NCI-H2029 (cell line): ENCODE data around the gene C2CD2L.
"Not testable (repeated sequence)": the region's sequence is repeated elsewhere in the genome, so short reads cannot be mapped to it uniquely, and the experiment has no call there.

Source experiments
- DNase-seq: peaks from one replicate; lab custom pipeline; 2025; lab: John Stamatoyannopoulos, UW

C2CD2L gene

DNA sequence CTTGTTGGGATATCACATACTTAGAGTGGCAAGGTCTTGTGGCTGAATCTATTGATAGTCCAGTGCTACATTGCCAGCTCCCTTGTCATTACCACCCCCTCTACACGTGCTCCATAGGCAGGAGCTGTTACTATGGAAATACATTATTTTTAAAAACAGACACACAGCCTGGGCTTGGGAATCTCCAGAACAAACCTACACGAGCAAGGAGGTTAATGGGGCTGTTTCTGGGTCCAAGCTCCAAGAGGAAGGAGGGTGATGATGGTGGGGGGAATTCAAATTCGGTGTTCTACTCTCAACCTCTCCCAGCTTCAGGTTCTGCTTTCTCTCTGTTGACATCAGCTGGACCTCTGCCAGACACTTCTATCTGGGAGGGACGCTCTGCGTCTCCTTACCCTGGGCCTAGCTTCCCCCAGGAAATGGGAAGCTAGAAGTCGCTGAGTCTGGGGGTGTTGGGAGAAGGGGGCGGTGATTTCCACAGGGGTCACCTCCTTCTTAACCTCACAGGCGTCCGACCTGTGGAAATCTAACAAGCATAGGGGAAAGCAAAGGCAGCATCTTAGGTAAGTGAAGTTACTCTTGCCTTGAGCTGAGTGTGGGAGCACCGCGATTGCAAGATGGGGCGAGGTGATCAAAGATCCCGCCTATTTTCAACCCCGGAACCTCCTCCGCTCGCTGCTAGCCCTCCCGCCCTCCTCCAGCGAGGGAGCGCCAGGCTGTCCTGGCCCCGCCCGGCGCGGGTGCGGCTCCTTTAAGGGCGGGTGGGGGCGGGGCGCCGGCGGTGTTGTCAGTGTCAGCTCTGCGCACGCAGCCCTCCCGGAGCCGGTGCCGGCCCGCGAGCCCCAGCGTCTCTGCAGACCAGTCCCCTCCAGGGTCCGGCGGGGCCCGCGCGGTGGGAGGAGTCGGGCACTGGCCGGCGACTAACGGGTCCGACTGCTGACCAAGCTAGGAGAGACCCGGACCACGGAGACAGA, at the start of gene C2CD2L:
Gene C2CD2L, plus strand, starts transcription at position 781 of the 974 bp plus-strand sequence. CDS start 398 bp downstream, outside the sequence.
- peak; percentile 87 for DNase-seq

DNA sequence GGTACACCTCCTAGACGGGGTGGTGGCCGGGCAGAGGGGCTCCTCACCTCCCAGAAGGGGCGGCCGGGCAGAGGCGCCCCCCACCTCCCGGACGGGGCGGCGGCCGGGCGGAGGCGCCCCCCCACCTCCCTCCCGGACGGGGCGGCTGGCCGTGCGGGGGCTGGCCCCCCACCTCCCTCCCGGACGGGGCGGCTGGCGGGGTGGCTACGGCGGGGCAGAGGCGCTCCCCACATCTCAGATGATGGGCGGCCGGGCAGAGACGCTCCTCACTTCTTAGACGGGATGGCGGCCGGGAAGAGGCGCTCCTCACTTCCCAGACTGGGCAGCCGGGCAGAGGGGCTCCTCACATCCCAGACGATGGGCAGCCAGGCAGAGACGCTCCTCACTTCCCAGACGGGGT, 48.0 kb upstream of the C2CD2L start:
- DNase-seq, result not testable (repeated sequence)

DNA sequence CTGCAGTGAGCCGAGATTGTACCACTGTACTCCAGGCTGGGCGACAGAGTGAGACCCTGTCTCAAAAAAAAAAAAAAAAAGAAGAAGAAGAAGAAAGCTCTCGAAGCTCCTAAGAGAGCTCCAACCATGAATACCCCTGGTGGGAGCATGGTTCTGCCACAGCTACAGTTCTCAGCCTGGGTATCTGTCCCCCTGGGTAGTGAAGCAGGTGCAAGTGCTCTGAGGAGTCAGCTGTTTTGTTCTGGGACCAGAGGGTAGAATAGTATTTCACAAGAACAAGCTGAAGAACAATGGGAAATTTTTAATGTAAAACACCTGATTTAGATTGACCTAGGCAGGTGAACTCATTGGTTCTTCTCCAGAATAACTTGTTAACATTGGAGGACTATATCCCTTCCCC, 45.9 kb upstream of the C2CD2L start:
- no peak for DNase-seq

DNA sequence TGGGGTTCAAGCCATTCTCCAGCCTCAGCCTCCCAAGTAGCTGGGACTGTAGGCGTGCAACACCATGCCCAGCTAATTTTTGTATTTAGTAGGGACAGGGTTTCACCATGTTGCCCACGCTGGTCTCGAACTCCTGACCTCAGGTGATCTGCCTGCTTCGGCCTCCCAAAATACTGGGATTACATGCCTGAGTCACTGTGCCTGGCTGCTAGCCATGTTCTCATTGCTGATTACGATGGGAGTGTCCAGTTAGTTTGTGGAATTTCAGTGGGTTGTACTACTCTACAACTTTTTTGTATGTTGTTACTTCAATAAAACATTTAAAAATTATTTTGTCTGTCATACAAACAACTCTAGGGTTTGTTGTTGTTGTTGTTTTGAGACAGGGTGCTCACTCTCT, 44.4 kb upstream of the C2CD2L start:
- no peak for DNase-seq

DNA sequence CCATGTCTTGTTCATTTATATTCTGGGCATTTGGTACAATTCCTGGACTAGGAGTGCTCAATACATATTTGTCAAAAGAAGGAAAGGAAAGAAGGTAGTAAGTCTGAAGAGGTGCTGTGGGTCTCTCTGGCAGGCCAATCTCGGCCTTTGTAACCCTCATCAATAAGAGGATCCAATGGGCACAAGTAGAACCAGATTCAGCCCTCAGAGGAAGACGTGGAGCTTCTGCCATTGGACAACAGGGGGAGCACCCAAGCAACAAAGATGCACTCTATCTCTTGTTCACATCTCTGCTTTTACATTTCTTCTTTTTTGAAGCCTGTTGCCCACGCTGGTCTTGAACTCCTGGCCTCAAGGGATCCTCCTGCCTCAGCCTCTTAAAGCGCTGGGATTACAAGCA, 41.8 kb upstream of the C2CD2L start:
- no peak for DNase-seq

DNA sequence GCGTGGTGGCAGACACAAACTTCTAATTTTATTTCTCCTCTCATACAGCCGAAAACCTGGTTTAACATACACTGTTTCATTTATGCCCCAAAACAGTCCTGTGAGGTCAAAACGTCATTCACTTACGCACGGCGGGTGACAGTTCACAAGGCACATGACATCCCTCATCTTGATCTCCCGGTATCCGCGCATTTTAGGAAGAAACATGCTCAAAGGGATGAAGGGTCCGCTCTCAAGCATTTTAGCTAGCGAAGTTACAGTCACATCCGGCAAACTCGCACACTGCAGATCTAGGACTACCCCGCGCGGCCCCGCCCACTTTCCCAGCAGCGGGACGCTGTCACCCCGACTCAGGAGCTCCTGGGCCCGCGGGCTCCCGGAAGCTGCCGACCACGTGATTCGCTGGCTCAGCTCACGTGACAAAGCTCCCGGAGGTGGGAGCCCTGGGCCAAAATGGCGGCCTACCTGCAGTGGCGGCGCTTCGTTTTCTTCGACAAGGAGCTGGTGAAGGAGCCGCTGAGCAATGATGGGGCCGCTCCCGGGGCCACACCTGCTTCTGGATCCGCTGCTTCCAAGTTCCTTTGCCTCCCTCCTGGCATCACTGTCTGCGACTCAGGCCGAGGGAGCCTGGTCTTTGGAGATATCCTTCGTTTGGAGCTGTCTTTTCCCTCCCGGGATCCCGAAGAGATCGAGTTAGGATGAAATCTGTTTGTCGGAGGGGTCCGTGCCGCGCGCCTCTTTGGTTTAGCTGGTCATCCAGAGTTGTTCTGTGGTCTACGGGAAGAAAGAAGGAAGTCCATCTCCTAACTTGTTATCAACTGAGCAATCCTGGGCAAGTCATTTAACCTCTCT, 39.5 kb upstream of the C2CD2L start, which contains the start of gene VPS11:
Gene VPS11, plus strand, starts transcription at position 448 of the 852 bp plus-strand sequence. Its CDS starts 6 bp downstream, at position 454.
- DNase-seq, result peak; percentile 91

DNA sequence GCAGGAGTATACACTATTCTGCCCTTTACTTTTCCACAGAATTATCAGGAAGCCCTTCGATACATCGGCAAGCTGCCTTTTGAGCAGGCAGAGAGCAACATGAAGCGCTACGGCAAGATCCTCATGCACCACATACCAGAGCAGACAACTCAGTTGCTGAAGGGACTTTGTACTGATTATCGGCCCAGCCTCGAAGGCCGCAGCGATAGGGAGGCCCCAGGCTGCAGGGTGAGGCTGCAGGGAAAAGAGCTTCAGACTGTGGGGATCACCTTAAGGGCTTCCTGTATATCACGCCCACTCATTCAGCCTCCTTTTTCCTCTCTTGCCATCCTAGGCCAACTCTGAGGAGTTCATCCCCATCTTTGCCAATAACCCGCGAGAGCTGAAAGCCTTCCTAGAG, 29.3 kb upstream of the C2CD2L start:
- no peak for DNase-seq

DNA sequence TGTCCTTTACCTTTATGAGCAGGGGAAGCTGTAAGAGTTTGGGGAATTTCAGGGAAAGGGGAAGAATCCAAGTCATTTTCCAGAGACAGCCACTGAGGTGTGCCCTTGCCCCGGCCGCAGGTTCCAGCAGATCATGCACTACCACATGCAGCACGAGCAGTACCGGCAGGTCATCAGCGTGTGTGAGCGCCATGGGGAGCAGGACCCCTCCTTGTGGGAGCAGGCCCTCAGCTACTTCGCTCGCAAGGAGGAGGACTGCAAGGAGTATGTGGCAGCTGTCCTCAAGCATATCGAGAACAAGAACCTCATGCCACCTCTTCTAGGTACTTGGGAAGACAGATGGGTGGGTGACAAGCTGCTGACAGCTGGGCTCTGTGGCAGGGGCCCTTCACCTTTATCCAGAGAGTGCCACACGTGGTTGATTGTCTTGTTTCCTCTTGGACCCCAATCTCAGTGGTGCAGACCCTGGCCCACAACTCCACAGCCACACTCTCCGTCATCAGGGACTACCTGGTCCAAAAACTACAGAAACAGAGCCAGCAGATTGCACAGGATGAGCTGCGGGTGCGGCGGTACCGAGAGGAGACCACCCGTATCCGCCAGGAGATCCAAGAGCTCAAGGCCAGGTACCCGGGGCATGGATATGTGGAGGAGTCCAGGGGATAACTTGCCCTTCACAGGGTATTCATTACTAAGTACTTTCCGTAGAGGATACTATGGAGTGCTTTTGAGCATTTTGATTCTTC, 28.3 kb upstream of the C2CD2L start:
- DNase-seq, result no peak

DNA sequence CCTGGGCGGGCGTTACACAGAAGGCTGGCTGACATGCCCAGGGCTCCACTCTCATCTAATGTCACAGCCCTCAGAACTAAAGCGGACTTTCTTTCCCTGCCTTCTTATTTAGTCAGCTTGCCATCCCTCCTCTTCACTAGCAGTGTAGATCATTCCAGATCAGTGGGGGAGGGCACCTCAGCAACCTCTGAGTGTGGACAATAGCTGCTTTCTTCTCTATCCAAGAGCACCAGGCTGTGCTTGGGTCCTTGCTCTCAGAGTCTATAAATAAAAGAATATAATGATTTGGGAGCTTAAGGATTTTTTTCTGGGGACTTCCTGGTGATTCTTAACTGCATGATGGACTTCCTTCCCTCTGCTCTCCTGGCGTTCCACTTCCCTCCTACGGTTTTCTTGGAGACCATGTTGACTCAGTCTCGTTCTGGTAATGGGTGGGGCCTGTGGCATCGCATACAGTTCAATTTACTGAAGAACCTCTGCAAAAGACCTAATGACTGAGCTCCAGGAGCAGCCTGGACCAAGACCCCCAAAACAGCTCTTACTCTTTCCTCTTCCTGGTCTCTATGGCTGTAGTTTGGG, 25.4 kb upstream of the C2CD2L start:
- DNase-seq, result no peak

DNA sequence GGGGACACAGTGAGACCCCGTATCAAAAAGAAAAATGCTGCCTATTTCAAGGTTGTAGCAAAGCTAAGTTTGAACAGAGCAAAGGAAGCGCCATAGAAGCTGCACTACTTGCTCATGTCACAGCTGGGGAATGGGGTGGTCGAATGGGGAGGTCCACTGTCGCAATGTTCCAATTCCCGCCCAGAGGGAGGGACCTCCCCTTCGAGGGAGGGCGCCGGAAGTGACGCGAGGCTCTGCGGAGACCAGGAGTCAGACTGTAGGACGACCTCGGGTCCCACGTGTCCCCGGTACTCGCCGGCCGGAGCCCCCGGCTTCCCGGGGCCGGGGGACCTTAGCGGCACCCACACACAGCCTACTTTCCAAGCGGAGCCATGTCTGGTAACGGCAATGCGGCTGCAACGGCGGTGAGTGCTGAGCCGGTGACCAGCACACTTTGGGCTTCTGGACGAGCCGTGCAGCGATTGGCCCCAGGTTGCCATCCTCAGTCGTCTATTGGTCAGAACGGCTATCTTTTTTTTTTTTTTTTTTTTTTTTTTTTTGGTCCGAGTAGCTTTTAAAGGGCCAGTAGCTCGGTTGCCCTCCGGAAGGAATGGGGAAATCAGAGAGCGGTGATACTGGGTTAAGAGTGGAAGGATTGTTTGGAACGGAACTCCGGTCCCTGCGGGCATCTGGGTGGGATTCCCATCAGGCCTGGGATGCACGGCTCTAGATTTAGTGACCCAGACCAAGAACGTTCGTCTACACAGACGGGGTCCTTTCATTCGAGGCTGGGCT, 22.3 kb upstream of the C2CD2L start, which contains the start of gene HMBS:
Gene HMBS, plus strand, starts transcription at position 219 of the 774 bp plus-strand sequence. Its CDS starts 153 bp downstream, at position 372.
- DNase-seq, result peak; percentile 90

DNA sequence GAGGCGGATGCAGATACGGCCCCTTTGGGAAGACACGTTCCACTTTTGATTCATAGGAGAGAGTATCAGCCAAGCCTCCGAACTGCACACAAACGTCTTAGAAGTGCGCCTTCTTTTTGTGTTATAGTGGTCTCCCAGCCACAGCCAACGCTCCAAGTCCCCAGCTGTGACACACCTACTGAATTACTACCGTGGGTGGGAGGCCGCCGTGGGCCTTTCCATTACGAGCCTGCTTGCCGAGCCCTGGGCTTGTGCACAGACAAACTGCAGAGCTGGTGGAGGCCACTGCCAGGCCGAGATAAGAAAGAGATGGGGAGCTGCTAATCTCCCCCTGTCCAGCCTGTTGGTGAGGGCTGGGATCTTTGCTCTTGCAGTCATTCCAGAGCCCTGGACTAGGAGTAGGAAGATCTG, 21.7 kb upstream of the C2CD2L start:
- DNase-seq, result no peak

DNA sequence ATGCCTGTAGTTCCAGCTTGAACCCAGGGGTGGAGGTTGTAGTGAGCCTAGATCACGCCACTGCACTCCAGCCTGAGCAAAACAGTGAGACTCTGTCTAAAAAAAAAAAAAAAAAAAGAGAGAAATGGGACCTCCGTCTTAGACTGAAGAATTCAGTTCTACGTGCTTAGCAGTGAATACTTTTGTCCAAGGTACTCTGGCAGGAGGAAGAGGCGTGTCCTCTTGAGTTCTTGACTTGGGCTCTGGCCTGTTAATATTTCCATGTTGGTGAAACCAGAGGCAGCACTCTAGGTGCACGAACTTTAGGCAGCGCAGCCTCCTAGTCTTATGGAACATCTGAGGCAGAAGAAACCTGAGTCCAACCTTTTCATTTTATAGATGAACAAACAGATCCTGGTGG, 20.0 kb upstream of the C2CD2L start:
- no peak for DNase-seq

DNA sequence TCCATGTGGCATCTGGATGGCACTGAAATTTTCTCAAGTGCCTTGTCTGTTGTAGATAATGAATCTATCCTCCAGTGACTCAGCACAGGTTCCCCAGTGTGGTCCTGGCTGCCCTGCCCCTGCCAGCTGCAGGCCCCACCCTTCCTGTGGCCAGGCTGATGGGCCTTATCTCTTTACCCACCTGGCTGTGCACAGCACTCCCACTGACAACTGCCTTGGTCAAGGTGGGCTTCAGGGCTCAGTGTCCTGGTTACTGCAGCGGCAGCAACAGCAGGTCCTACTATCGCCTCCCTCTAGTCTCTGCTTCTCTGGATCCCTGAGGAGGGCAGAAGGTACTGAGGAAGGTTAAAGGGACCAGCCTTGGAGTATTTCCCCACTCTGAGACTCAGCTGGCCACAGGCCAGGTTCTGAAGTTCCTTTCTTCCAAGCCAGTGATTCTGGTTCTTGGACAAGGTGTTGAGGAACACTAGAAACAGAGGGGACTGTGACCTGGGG, 19.4 kb upstream of the C2CD2L start:
- DNase-seq, result peak; percentile 10

DNA sequence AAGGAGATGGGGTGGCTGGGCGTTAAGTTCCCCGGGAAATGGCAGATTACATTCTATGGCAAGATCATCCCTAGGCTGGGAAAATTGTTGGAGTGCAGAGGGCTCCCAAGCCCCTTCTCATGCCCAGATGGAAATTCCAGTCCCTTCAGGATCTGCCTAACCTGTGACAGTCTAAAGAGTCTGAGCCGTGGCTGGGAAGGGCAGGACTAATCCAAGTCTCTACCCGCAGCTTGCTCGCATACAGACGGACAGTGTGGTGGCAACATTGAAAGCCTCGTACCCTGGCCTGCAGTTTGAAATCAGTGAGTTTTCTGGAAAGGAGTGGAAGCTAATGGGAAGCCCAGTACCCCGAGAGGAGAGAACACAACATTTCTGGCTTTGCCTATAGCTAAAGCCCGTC, 18.7 kb upstream of the C2CD2L start:
- DNase-seq, result no peak

DNA sequence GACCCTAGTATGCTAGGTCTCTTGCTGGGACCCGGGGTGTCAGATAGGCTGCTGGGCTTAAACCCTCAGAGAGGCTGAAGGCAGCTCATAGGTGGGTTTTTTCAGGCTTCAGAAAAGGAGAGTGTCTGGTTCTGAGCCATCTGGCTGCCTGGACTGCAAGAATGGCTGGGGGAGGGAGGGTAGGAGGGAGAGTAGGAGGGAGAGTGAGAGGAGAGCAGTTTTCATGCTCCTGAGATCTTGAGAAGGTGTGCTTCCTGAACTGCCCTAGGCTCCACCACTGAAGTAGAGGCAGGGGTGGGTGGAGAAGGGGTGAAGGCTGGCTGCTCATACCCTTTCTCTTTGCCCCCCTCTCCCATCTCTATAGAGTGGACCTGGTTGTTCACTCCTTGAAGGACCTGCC, 17.8 kb upstream of the C2CD2L start:
- no peak for DNase-seq

DNA sequence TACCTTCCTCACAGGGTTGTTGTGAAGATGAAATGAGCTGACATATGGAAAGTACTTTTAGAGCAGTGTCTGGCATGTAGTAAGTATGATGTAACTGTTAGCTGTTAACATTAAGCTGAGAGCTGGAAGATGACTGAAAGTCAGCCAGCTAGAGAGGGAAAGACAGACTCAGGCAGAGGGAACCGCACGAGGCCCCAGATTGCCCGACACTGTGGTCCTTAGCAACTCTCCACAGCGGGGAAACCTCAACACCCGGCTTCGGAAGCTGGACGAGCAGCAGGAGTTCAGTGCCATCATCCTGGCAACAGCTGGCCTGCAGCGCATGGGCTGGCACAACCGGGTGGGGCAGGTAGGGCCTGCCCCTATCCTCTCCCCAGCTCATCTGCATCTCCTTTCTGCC, 16.0 kb upstream of the C2CD2L start:
- no peak for DNase-seq

DNA sequence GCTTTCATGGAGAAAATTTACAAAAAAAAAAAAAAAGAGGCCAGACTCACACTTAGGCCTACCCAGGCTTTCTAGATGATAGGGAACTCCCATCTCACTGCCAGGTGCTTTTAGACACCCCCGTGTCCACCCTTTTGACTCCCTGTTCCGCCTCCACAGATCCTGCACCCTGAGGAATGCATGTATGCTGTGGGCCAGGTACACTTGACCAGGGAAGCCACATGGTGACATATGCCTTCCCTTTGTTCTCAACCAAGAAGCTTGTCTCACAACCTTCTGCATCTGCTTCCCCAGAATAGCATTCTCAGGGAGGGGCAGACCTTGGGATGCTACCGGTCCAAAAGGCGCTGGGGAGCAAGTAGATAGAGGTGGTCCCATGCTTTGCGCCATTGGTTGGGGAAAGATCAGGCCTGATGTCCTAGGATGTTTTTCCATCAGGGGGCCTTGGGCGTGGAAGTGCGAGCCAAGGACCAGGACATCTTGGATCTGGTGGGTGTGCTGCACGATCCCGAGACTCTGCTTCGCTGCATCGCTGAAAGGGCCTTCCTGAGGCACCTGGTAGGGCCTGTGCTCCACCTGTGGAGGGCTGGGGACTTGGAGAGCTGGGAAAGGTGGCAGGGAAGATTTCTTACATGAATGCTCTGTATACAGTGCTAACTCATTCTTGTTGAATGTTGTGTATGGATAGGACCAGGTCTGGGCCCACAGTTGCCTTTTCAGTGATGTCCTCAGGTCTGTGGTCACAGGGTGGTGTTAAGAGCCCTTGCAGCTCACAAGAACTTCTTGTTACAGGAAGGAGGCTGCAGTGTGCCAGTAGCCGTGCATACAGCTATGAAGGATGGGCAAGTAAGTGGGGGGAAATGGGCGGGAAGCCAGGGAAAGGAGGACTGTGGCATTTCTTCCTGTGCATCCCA, 14.9 kb upstream of the C2CD2L start:
- DNase-seq, result peak; percentile 8

DNA sequence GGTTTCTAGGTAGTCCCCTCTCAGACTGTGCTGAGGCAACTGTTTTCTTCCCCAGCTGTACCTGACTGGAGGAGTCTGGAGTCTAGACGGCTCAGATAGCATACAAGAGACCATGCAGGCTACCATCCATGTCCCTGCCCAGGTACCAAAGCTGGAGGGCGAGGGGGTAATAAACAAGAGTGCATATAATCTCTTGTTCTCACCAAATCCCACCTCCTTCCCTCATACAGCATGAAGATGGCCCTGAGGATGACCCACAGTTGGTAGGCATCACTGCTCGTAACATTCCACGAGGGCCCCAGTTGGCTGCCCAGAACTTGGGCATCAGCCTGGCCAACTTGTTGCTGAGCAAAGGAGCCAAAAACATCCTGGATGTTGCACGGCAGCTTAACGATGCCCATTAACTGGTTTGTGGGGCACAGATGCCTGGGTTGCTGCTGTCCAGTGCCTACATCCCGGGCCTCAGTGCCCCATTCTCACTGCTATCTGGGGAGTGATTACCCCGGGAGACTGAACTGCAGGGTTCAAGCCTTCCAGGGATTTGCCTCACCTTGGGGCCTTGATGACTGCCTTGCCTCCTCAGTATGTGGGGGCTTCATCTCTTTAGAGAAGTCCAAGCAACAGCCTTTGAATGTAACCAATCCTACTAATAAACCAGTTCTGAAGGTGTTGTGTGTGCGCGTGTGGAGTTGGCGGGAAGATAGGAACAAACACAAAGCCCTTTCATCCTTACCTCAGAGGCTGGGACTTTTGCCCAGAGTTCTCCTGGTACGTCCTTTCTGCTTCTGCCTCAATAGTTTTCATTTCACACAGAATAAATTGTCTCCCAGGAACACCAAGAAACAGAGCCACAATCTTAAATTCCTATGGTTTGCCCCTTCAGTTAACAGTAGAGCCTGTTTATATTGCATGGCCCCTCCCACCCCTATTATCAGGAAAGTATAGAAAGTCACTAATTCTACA, 14.0 kb upstream of the C2CD2L start:
- no peak for DNase-seq
